Stimulated activated CD8-positive, alpha-beta memory T cell treated with anti-CD3 and anti-CD28 coated beads, Interleukin-2, amount 100 ng/mL, for 1 hour (primary cell): ENCODE measurements around the gene NUMA1.

ENCODE experiments used
- DNase-seq, 2 donors: peaks; one replicate each; pipeline ENCODE4 v3.0.0-alpha.2; 2020; ENCODE audit warnings: low read depth in 2 of 2

Gene NUMA1

DNA sequence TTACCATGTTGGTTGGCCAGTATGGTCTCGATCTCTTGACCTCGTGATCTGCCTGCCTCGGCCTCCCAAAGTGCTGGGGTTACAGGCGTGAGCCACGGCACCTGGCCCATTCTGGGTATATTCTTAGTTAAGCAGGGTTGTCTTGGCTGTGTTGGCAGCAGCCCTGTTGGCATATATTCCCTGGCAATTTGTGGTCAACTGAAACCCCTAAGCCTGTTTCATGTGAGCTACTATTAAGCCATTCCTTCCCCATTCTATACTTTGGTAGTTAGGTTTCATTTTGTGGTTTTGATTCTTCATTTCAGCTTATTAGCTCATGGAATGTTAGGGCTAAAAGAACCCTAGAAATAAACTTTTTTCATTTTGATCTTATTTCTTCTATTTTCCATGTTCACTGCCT lies 103.8 kb downstream of the NUMA1 start:
- DNase-seq: no peak

DNA sequence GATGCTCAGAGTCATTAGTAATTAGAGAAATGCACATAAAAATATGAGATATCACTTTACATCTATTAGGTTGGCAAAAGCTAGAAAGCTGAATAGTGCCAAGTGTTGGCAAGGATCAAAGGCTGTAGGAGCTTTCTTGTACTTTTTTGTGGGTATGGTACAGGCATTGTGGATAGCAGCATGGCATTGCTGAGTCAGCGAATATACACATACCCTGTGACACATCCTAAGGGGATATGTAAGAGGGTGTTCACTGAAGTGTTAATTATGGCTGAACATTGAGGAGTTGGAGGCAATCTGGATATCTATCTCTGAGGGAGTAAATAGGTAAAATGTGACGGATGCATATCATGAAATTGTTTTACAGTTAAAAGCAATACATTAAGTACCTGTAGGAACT lies 108.7 kb downstream of the NUMA1 start:
- no peak for DNase-seq

DNA sequence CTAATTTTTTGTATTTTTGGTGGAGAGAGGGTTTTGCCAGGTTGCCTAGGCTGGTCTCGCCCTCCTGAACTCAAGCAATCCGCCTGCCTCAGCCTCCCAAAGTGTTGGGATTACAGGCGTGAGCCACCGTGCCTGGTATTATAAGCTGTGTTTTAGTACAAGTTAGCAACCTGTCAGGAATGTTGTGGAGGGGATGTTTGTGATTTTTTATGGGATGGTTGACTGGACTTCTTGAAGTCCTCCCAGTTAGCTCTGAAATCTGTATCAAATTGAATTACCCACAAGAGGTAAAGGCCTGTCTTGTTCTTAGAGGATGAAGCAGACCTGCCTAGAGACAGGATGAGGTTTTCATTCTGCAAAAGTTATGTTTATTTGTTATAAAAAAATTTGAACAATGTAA lies 115.7 kb downstream of the NUMA1 start:
- DNase-seq: no peak

- no peak for DNase-seq
Measured at GRCh38 chr11:71963468-71963867, 116.9 kb downstream of the NUMA1 start.

GRCh38 chr11:71962428-71963038 lies 117.8 kb downstream of the NUMA1 start:
- DNase-seq: no peak

DNA sequence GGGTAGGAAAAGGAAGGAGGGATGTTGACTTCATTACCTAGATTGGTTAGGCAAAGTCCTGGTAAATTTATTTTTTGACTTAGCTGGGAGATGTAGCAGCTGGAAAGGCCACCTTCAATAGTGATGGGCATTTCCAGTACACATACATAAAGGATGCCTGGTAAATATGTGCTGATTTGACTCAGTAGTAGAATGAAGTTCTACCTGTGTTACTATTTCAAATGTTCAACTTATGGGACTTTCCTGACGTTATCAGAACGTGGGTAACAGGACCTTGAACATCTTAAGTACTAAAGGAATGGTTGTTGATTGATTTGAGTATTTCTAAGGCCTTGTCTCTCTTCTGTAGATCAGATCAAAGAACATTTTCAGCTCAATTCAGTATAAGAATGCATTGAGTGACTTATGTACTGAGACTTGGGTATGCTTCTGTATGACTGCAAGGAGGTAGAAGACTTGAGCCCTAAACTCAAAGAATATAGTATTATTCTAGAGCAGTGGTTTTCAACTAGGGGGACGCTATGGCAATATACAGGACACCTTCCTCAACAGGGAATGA lies 124.4 kb downstream of the NUMA1 start:
- DNase-seq: no peak
